ENCODE measurements around the gene C1orf105. TPM values are rescaled to one million over a fixed set of nuclear protein-coding genes. Genes with fewer than 3 reads are reported as not detected.

C1orf105 gene
- total and polyA plus RNA-seq, 10 of the 15 experiments (the other 5 are each of a cell fraction or from before 2014, with no cell fraction given): not detected

DNA sequence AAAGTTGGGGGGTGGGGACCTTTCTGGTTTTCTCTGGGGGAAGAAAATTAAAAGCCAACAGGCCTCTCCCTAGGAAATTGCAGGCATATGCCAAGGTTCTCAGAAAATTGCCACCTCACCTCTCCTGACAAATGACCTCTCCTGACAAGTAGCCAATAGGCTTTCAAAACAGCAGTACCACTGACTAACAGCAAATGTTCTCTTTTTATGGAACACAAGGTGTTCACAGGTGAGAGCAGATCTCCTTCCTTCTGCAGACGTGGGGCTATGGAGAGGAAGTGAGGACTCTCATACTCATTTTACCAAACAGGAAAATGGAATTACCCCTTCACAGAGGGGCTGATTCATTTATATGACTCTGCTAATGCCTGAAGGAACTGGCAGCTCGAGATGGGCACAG lies 79.7 kb downstream of the C1orf105 start:
- DNase-seq (ENCODE audit: low read depth, low spot score) (no peak), FAIRE-seq (no peak), ATAC-seq (no peak)
- 0% methylated on average over 2 of the region's 2 CpGs for WGBS (ENCODE audit: insufficient coverage, insufficient replicate concordance, low lambda C conversion rate, missing lambda C conversion rate)
- CTCF ChIA-PET: no interaction called here
- H3K4me3 ChIP-seq: no peak overlapping the region
- in situ Hi-C loops (cut with MboI) (no loop called here), intact Hi-C loops (cut with micrococcal nuclease; ENCODE audit: unreplicated experiment) (no loop called here)
- no peaks in the 10 kb centered on the region for H3K9me3 ChIP-seq (replicated peaks; ENCODE audit: control insufficient read depth, insufficient read depth, low read length)
- H3K4me2 ChIP-seq (ENCODE audit: control insufficient read depth, insufficient read depth): no peak overlapping the region
- no TSS peak for BruUV-seq (replicated peaks)
- POLR2A ChIA-PET: no interaction called here
- SMC1A ChIA-PET (ENCODE audit: uncharacterized antibody, unreplicated experiment): no interaction called here
- H4K20me1 ChIP-seq (ENCODE audit: control insufficient read depth, insufficient read depth): no peaks in the 10 kb centered on the region
- no peaks in the 10 kb centered on the region; a peak in 1 of 4 replicates for H3K27me3 ChIP-seq (replicated peaks in 1 of 2; ENCODE audit: control insufficient read depth in 2 of 2, insufficient read depth in 2 of 2, low read length in 1 of 2)
- RAD21 ChIA-PET (ENCODE audit: unreplicated experiment): no interaction called here
- H3K36me3 ChIP-seq (ENCODE audit: control insufficient read depth in 2 of 2, insufficient read depth in 2 of 2, low read length in 1 of 2): no peaks in the 10 kb centered on the region
- H3K27ac ChIP-seq (ENCODE audit: control insufficient read depth, insufficient read depth): no peak overlapping the region
- no peak overlapping the region for H3K9ac ChIP-seq (ENCODE audit: control insufficient read depth, insufficient read depth, low read length)
- H3K4me1 ChIP-seq (ENCODE audit: control insufficient read depth, insufficient read depth, low read length): no peaks in the 10 kb centered on the region
- H3K79me2 ChIP-seq (ENCODE audit: control insufficient read depth, insufficient read depth, low read length): no peaks in the 10 kb centered on the region
- H2AFZ ChIP-seq (ENCODE audit: control insufficient read depth, low read depth, low read length): no peak overlapping the region
- TF ChIP-seq SUPT20H (IDR thresholded peaks at IDR 0.05; ENCODE audit: borderline replicate concordance, control insufficient read depth, low read depth, low read length) (no peak), FOS (IDR thresholded peaks at IDR 0.05; ENCODE audit: borderline replicate concordance, extremely low read depth, insufficient read length) (no peak), CREM (IDR thresholded peaks at IDR 0.05; ENCODE audit: low read depth) (no peak), EP300 (IDR thresholded peaks at IDR 0.05; ENCODE audit: borderline replicate concordance in 1 of 2, control insufficient read depth in 1 of 2, low read depth in 2 of 2, low read length in 2 of 2) (no peak), ETV6 (conservative IDR thresholded peaks at IDR 0.05 in 1 of 2, IDR thresholded peaks at IDR 0.05 in 1 of 2; ENCODE audit: borderline replicate concordance in 1 of 2, low read depth in 1 of 2) (no peak), JUNB (IDR thresholded peaks at IDR 0.05) (no peak), KAT2A (conservative IDR thresholded peaks at IDR 0.05; ENCODE audit: control insufficient read depth, low read depth, low read length) (no peak), POLR2A (IDR thresholded peaks at IDR 0.05; ENCODE audit: low read depth, low read length) (no peak)
- TF ChIP-seq, protein P1, sequence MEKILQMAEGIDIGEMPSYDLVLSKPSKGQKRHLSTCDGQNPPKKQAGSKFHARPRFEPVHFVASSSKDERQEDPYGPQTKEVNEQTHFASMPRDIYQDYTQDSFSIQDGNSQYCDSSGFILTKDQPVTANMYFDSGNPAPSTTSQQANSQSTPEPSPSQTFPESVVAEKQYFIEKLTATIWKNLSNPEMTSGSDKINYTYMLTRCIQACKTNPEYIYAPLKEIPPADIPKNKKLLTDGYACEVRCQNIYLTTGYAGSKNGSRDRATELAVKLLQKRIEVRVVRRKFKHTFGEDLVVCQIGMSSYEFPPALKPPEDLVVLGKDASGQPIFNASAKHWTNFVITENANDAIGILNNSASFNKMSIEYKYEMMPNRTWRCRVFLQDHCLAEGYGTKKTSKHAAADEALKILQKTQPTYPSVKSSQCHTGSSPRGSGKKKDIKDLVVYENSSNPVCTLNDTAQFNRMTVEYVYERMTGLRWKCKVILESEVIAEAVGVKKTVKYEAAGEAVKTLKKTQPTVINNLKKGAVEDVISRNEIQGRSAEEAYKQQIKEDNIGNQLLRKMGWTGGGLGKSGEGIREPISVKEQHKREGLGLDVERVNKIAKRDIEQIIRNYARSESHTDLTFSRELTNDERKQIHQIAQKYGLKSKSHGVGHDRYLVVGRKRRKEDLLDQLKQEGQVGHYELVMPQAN (conservative IDR thresholded peaks at IDR 0.05): no peak
- TF ChIP-seq, protein P2, sequence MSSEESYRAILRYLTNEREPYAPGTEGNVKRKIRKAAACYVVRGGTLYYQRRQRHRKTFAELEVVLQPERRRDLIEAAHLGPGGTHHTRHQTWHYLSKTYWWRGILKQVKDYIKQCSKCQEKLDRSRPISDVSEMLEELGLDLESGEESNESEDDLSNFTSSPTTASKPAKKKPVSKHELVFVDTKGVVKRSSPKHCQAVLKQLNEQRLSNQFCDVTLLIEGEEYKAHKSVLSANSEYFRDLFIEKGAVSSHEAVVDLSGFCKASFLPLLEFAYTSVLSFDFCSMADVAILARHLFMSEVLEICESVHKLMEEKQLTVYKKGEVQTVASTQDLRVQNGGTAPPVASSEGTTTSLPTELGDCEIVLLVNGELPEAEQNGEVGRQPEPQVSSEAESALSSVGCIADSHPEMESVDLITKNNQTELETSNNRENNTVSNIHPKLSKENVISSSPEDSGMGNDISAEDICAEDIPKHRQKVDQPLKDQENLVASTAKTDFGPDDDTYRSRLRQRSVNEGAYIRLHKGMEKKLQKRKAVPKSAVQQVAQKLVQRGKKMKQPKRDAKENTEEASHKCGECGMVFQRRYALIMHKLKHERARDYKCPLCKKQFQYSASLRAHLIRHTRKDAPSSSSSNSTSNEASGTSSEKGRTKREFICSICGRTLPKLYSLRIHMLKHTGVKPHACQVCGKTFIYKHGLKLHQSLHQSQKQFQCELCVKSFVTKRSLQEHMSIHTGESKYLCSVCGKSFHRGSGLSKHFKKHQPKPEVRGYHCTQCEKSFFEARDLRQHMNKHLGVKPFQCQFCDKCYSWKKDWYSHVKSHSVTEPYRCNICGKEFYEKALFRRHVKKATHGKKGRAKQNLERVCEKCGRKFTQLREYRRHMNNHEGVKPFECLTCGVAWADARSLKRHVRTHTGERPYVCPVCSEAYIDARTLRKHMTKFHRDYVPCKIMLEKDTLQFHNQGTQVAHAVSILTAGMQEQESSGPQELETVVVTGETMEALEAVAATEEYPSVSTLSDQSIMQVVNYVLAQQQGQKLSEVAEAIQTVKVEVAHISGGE (CRISPR knock-in tag; IDR thresholded peaks at IDR 0.05): no peak
- TF ChIP-seq, protein P3, sequence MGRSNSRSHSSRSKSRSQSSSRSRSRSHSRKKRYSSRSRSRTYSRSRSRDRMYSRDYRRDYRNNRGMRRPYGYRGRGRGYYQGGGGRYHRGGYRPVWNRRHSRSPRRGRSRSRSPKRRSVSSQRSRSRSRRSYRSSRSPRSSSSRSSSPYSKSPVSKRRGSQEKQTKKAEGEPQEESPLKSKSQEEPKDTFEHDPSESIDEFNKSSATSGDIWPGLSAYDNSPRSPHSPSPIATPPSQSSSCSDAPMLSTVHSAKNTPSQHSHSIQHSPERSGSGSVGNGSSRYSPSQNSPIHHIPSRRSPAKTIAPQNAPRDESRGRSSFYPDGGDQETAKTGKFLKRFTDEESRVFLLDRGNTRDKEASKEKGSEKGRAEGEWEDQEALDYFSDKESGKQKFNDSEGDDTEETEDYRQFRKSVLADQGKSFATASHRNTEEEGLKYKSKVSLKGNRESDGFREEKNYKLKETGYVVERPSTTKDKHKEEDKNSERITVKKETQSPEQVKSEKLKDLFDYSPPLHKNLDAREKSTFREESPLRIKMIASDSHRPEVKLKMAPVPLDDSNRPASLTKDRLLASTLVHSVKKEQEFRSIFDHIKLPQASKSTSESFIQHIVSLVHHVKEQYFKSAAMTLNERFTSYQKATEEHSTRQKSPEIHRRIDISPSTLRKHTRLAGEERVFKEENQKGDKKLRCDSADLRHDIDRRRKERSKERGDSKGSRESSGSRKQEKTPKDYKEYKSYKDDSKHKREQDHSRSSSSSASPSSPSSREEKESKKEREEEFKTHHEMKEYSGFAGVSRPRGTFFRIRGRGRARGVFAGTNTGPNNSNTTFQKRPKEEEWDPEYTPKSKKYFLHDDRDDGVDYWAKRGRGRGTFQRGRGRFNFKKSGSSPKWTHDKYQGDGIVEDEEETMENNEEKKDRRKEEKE (IDR thresholded peaks at IDR 0.05): no peak
- TF ChIP-seq, protein P4, sequence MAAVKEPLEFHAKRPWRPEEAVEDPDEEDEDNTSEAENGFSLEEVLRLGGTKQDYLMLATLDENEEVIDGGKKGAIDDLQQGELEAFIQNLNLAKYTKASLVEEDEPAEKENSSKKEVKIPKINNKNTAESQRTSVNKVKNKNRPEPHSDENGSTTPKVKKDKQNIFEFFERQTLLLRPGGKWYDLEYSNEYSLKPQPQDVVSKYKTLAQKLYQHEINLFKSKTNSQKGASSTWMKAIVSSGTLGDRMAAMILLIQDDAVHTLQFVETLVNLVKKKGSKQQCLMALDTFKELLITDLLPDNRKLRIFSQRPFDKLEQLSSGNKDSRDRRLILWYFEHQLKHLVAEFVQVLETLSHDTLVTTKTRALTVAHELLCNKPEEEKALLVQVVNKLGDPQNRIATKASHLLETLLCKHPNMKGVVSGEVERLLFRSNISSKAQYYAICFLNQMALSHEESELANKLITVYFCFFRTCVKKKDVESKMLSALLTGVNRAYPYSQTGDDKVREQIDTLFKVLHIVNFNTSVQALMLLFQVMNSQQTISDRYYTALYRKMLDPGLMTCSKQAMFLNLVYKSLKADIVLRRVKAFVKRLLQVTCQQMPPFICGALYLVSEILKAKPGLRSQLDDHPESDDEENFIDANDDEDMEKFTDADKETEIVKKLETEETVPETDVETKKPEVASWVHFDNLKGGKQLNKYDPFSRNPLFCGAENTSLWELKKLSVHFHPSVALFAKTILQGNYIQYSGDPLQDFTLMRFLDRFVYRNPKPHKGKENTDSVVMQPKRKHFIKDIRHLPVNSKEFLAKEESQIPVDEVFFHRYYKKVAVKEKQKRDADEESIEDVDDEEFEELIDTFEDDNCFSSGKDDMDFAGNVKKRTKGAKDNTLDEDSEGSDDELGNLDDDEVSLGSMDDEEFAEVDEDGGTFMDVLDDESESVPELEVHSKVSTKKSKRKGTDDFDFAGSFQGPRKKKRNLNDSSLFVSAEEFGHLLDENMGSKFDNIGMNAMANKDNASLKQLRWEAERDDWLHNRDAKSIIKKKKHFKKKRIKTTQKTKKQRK (IDR thresholded peaks at IDR 0.05; ENCODE audit: low read depth, low read length): no peak

Measured in GM12878 (cell line).